K562 (cell line): ENCODE data around the gene HELT.

Experiments
- IFI16 ChIP-seq: fragments of 250-450 bp; sonication (Bioruptor Pico); IDR thresholded peaks from 2 replicates; pipeline ENCODE4 v2.1.2; 2022; ENCODE audit warnings: mild to moderate bottlenecking, inconsistent platforms
- RCOR1 ChIP-seq, 2 experiments: IDR thresholded peaks; 2 replicates each; pipeline ENCODE4 v1.6.1; 2012; ENCODE audit warnings: low read depth in 2 of 2, low read length in 2 of 2, borderline replicate concordance in 1 of 2, improper control_type of control experiment in 1 of 2
- USF2 ChIP-seq: sonication (generic); formaldehyde crosslinking; IDR thresholded peaks from 2 replicates; pipeline ENCODE4 v1.5.0; 2020; ENCODE audit warnings: missing genetic modification reagents
- TF ChIP-seq, protein P1 (sequence below), 3 experiments: IDR thresholded peaks in 2 of 3; conservative IDR thresholded peaks in 1 of 3; 2 replicates each; pipeline ENCODE4 v1.5.1; 2011 to 2012; ENCODE audit warnings: low read length in 3 of 3, mild to moderate bottlenecking in 3 of 3, control low read depth in 2 of 3, improper control_type of control experiment in 1 of 3, inconsistent platforms in 1 of 3, low read depth in 1 of 3, mixed read lengths in 1 of 3, moderate library complexity in 1 of 3; ENCODE audit not compliant: insufficient read depth in 2 of 3
- TF ChIP-seq, protein P2 (sequence below): fragments of 200-800 bp; sonication (Bioruptor generic); IDR thresholded peaks from 2 replicates; pipeline ENCODE4 v1.6.1; 2017; ENCODE audit warnings: missing genetic modification characterization, missing compliant biosample characterization

DNA sequence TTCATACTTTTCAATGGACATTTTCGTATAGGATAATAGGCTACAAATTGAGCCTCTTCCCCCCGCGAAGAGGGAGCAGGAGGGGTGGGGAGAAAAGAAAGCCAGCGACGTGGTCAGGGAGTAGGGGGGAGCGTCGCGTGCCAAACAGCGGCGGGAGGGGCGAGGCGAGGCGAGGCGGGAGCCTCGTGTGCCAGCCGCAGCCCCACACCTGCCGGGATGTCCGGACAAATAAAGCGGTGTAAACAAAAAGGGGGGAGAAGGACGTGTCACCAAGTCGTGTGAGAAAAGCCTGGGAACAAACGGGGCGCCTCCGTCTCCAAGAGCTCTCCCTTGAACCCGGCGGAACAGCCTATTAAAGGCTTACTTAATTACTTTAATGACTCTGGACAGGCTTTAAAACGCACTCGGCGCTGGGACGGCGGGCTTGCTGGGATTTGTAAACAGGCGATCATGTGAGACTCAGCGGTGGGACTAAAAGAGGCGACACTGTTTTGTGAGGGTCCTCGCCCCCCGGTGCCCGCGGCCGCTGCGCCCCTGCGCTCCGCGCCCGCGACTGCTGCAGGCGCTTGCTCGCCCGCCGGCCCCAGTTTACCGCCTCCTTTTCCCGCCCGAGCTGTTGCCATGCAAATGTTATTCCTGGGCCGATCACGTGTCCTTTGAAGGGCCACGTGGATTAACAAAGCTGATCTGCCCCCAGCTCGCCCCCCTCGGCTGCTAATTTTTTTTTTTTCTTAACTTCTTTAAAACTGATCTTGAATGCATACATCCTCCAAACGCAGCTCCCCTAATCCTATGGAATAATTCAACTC, at the start of gene HELT:
- TF ChIP-seq USF2 (CRISPR knock-in tag) (no peak), RCOR1 (IDR thresholded peaks at IDR 0.05; ENCODE audit: borderline replicate concordance in 1 of 2, low read depth in 2 of 2, low read length in 2 of 2) (no peak), IFI16 (CRISPR knock-in tag) (no peak)
- TF ChIP-seq, protein P1, sequence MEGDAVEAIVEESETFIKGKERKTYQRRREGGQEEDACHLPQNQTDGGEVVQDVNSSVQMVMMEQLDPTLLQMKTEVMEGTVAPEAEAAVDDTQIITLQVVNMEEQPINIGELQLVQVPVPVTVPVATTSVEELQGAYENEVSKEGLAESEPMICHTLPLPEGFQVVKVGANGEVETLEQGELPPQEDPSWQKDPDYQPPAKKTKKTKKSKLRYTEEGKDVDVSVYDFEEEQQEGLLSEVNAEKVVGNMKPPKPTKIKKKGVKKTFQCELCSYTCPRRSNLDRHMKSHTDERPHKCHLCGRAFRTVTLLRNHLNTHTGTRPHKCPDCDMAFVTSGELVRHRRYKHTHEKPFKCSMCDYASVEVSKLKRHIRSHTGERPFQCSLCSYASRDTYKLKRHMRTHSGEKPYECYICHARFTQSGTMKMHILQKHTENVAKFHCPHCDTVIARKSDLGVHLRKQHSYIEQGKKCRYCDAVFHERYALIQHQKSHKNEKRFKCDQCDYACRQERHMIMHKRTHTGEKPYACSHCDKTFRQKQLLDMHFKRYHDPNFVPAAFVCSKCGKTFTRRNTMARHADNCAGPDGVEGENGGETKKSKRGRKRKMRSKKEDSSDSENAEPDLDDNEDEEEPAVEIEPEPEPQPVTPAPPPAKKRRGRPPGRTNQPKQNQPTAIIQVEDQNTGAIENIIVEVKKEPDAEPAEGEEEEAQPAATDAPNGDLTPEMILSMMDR (IDR thresholded peaks at IDR 0.05 in 2 of 3, conservative IDR thresholded peaks at IDR 0.05 in 1 of 3; ENCODE audit: insufficient read depth in 2 of 3, low read depth in 1 of 3, low read length in 3 of 3), result no peak
- TF ChIP-seq, protein P2, sequence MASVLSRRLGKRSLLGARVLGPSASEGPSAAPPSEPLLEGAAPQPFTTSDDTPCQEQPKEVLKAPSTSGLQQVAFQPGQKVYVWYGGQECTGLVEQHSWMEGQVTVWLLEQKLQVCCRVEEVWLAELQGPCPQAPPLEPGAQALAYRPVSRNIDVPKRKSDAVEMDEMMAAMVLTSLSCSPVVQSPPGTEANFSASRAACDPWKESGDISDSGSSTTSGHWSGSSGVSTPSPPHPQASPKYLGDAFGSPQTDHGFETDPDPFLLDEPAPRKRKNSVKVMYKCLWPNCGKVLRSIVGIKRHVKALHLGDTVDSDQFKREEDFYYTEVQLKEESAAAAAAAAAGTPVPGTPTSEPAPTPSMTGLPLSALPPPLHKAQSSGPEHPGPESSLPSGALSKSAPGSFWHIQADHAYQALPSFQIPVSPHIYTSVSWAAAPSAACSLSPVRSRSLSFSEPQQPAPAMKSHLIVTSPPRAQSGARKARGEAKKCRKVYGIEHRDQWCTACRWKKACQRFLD (CRISPR knock-in tag), result no peak
